IPS-NIHi7 (cell line): ENCODE data around the gene SUOX.
A peak's percentile ranks its signal among the peaks of the same experiment; 100 is the strongest.
"Not testable (repeated sequence)": the region's sequence is repeated elsewhere in the genome, so short reads cannot be mapped to it uniquely, and the experiment has no call there.

Source experiments
- DNase-seq: peaks from one replicate; pipeline ENCODE4 v3.0.0; 2012; ENCODE audit warnings: mixed read lengths; ENCODE audit errors: extremely low spot score

The SUOX gene

GRCh38 chr12:55983232-55983842 is 13.7 kb upstream of the SUOX start:
- no peak for DNase-seq

- no peak for DNase-seq
Measured at GRCh38 chr12:55984861-55985260, 12.2 kb upstream of the SUOX start.

- no peak for DNase-seq
Measured at GRCh38 chr12:55985341-55985740, 11.7 kb upstream of the SUOX start.

GRCh38 chr12:55985976-55986375 is 11.1 kb upstream of the SUOX start:
- not testable (repeated sequence) for DNase-seq

- no peak for DNase-seq
Measured at GRCh38 chr12:55991110-55991509, 6.0 kb upstream of the SUOX start.

GRCh38 chr12:55993230-55993853 is 3.7 kb upstream of the SUOX start:
- DNase-seq = no peak

GRCh38 chr12:55995366-55995765 is 1.7 kb upstream of the SUOX start:
- no peak for DNase-seq

- peak; percentile 35 for DNase-seq
Measured at GRCh38 chr12:55996201-55996714, 818 bp upstream of the SUOX start.

- peak; percentile 28 for DNase-seq
Measured at GRCh38 chr12:55997535-55997859, 421 bp downstream of the SUOX start.

- not testable (repeated sequence) for DNase-seq
Measured at GRCh38 chr12:55999522-55999921, 2.4 kb downstream of the SUOX start.

- not testable (repeated sequence) for DNase-seq
Measured at GRCh38 chr12:55999999-56000540, 3.0 kb downstream of the SUOX start.

GRCh38 chr12:56001487-56002100 is 4.5 kb downstream of the SUOX start:
- DNase-seq = no peak

- DNase-seq = not testable (repeated sequence)
Measured at GRCh38 chr12:56003376-56003775, 6.3 kb downstream of the SUOX start.

- no peak for DNase-seq
Measured at GRCh38 chr12:56004211-56004610, 7.1 kb downstream of the SUOX start.

- peak; percentile 95 for DNase-seq
Measured at GRCh38 chr12:56007564-56008559, 10.8 kb downstream of the SUOX start.

GRCh38 chr12:56010111-56010570 is 13.1 kb downstream of the SUOX start:
- no peak for DNase-seq

- DNase-seq = no peak
Measured at GRCh38 chr12:56011509-56012090, 14.5 kb downstream of the SUOX start.

- no peak for DNase-seq
Measured at GRCh38 chr12:56013482-56013881, 16.4 kb downstream of the SUOX start.

- no peak for DNase-seq
Measured at GRCh38 chr12:56014205-56014604, 17.1 kb downstream of the SUOX start.

- no peak for DNase-seq
Measured at GRCh38 chr12:56017181-56017580, 20.1 kb downstream of the SUOX start.

- no peak for DNase-seq
Measured at GRCh38 chr12:56018356-56018755, 21.3 kb downstream of the SUOX start.
